A549 (cell line): ENCODE results near the gene GINS2. TPM values are rescaled to one million over a fixed set of nuclear protein-coding genes. Genes with fewer than 3 reads are reported as not detected.

ENCODE experiments used
- ATAC-seq, 2 experiments: fragments of 200-7000 bp in 1 of 2; fragments of >200 bp in 1 of 2; cut with Nextera tagmentation in 1 of 2; cut with Tn5 transposase in 1 of 2; 3 replicates each; pipeline versions ENCODE4 v1.8.0 to v1.9.1; 2018 to 2020; ENCODE audit warnings: mild to moderate bottlenecking in 1 of 2, moderate library complexity in 1 of 2
- CTCF ChIA-PET: fragments of 300-600 bp; sonication (Branson Sonifier 250); formaldehyde crosslinking; extraction: SDS; loops from one replicate; lab custom pipeline; 2021; ENCODE audit warnings: antibody characterized with exemption, inconsistent platforms; lab: Yijun Ruan, JAX
- POLR2A ChIA-PET: fragments of 350-600 bp; formaldehyde crosslinking; extraction: SDS; loops from one replicate; lab custom pipeline; 2021; ENCODE audit warnings: antibody characterized with exemption, inconsistent platforms; lab: Yijun Ruan, JAX
- DNase-seq, 2 experiments: peaks; one replicate each; pipeline versions ENCODE4 v3.0.0 to v3.0.0-alpha.2; 2011 to 2016; ENCODE audit warnings: low read depth in 1 of 2, low spot score in 1 of 2
- FAIRE-seq: peaks from 2 replicates; lab custom pipeline; 2011; peaks lifted over from hg19 to GRCh38; lab: Jason Lieb, UNC
- H3K27ac ChIP-seq, 2 experiments: fragments of >200 bp; sonication (Bioruptor Twin); formaldehyde crosslinking; 3 replicates each; pipeline ENCODE4 v1.5.1; 2016 to 2017
- H3K4me1 ChIP-seq: fragments of >200 bp; sonication (Bioruptor Twin); formaldehyde crosslinking; 3 replicates; pipeline ENCODE4 v1.6.1; 2016
- H3K4me2 ChIP-seq: fragments of >200 bp; sonication (Bioruptor Twin); formaldehyde crosslinking; 3 replicates; pipeline ENCODE4 v1.6.1; 2016
- H3K4me3 ChIP-seq: fragments of >200 bp; sonication (Bioruptor Twin); formaldehyde crosslinking; 3 replicates; pipeline ENCODE4 v1.5.1; 2016
- H3K9me3 ChIP-seq: fragments of >200 bp; sonication (Bioruptor Twin); formaldehyde crosslinking; 3 replicates; pipeline ENCODE4 v1.6.1; 2016
- CBX2 ChIP-seq: fragments of 200-600 bp; sonication (generic); IDR thresholded peaks from 2 replicates; pipeline ENCODE4 v1.6.1; 2016; ENCODE audit warnings: low read depth, mild to moderate bottlenecking, borderline replicate concordance
- CBX8 ChIP-seq: fragments of 200-600 bp; sonication (generic); IDR thresholded peaks from 2 replicates; pipeline ENCODE4 v1.6.1; 2016
- CEBPB ChIP-seq, 2 experiments: fragments of >200 bp in 1 of 2; sonication (Bioruptor Twin) in 1 of 2; formaldehyde crosslinking in 1 of 2; IDR thresholded peaks; 2 replicates each; pipeline ENCODE4 v1.6.1; 2012 to 2016
- CTCF ChIP-seq: fragments of >200 bp; sonication (Bioruptor Twin); formaldehyde crosslinking; IDR thresholded peaks from 3 replicates; pipeline ENCODE4 v1.5.1; 2016
- EP300 ChIP-seq, 2 experiments: fragments of >200 bp; sonication (Bioruptor Twin); formaldehyde crosslinking; IDR thresholded peaks; 2 replicates in 1 of 2; 3 replicates in 1 of 2; pipeline ENCODE4 v1.6.1; 2016 to 2017
- ESRRA ChIP-seq: fragments of 150-350 bp; IDR thresholded peaks from 2 replicates; pipeline ENCODE4 v1.6.1; 2014; ENCODE audit warnings: mild to moderate bottlenecking, low read length, borderline replicate concordance
- FOSL2 ChIP-seq, 2 experiments: fragments of 450-650 bp in 1 of 2; fragments of >200 bp in 1 of 2; sonication (Bioruptor Twin) in 1 of 2; formaldehyde crosslinking; IDR thresholded peaks; 2 replicates each; pipeline versions ENCODE4 v1.5.0 to v1.6.1; 2016 to 2020; ENCODE audit warnings: mild to moderate bottlenecking in 1 of 2, moderate library complexity in 1 of 2
- FOXS1 ChIP-seq: fragments of 250-450 bp; sonication (Bioruptor Pico); IDR thresholded peaks from 2 replicates; pipeline ENCODE4 v1.5.0; 2020; ENCODE audit warnings: mild to moderate bottlenecking, moderate library complexity
- HDAC2 ChIP-seq: fragments of 200-600 bp; sonication (generic); IDR thresholded peaks from 2 replicates; pipeline ENCODE4 v1.6.1; 2016
- HMGXB4 ChIP-seq: fragments of 250-450 bp; sonication (Bioruptor Pico); IDR thresholded peaks from 2 replicates; pipeline ENCODE4 v1.5.0; 2021; ENCODE audit warnings: mild to moderate bottlenecking, moderate library complexity, borderline replicate concordance
- KDM1A ChIP-seq: fragments of 200-600 bp; sonication (generic); IDR thresholded peaks from 2 replicates; pipeline ENCODE4 v1.6.1; 2016; ENCODE audit warnings: low read depth, mild to moderate bottlenecking
- MAZ ChIP-seq: fragments of 150-350 bp; IDR thresholded peaks from 2 replicates; pipeline ENCODE4 v1.6.1; 2014; ENCODE audit warnings: antibody characterized with exemption, low read depth, low read length, borderline replicate concordance
- NPAS2 ChIP-seq: fragments of 250-450 bp; sonication (Bioruptor Pico); IDR thresholded peaks from 2 replicates; pipeline ENCODE4 v1.8.0; 2022; ENCODE audit warnings: mild to moderate bottlenecking, moderate library complexity, borderline replicate concordance
- RNF2 ChIP-seq: fragments of 200-600 bp; sonication (generic); IDR thresholded peaks from 2 replicates; pipeline ENCODE4 v1.6.1; 2016; ENCODE audit warnings: low read depth, mild to moderate bottlenecking, antibody characterized with exemption, moderate library complexity, borderline replicate concordance
- ZSCAN20 ChIP-seq: fragments of 250-450 bp; sonication (Bioruptor Pico); IDR thresholded peaks from 2 replicates; pipeline ENCODE4 v1.8.0; 2022; ENCODE audit warnings: mild to moderate bottlenecking, moderate library complexity
- WGBS: methylation state at CpG from one replicate; pipeline ENCODE4 v1.1.6; 2017; ENCODE audit errors: missing lambda C conversion rate; 5-methylcytosine and 5-hydroxymethylcytosine counted together
- polyA plus RNA-seq, 4 experiments: library from polyadenylated mRNA; depleted of rRNA in 3 of 4; stranded (reverse); fragments of >200 nt; fragmentation: RNase III in 1 of 4; extraction: RNeasy Plus Mini Kit Qiagen cat#74134 plus additional on column Dnase treatment in 1 of 4; gene quantifications; 2 replicates in 3 of 4; 3 replicates in 1 of 4; pipeline ENCODE4 v1.2.3, GENCODE V29; 2011 to 2017

Gene GINS2
- polyA plus RNA-seq, 2 of the 4 experiments (the other 2 are of a cell fraction), result 25.4 to 28.7 TPM

GRCh38 chr16:85636234-85636812, 52.4 kb downstream of the GINS2 start:
- ChIA-PET CTCF (interaction anchor here (0.9 to 6.9 kb wide), 9 partner anchors 9 to 339 kb away, joined by 3 to 50 read pairs (median 4); no protein-coding TSS in a partner anchor), POLR2A (no interaction called here)
- Histone ChIP-seq H3K9me3 (no peaks in the 10 kb centered on the region), H3K4me1 (peaks cover 7% of the 10 kb centered on the region; the same call in 1 of the 3 replicates), H3K4me2 (no peak overlapping the region), H3K27ac (no peak overlapping the region)
- DNase-seq (no peak), ATAC-seq (no peak), FAIRE-seq (no peak)
- no peak for TF ChIP-seq MAZ
- TF ChIP-seq HMGXB4 (CRISPR knock-in tag), result no peak
- no peak for TF ChIP-seq CTCF
- no peak for TF ChIP-seq CEBPB (IDR thresholded peaks at IDR 0.05)
- no peak for TF ChIP-seq ESRRA
- no peak for TF ChIP-seq FOSL2 (IDR thresholded peaks at IDR 0.05)
- TF ChIP-seq FOSL2 (CRISPR knock-in tag; IDR thresholded peaks at IDR 0.05), result no peak
- no peak for TF ChIP-seq KDM1A
- TF ChIP-seq, all 56 proteins: peak for 0
- WGBS, result 90% methylated on average over 16 of the region's 27 CpGs
- no peak overlapping the region for H3K4me3 ChIP-seq

GRCh38 chr16:85635545-85636140, 53.1 kb downstream of the GINS2 start:
- ATAC-seq, result peak in 1 of 2 experiments; percentile 7; a peak in 3 of 6 replicates
- POLR2A ChIA-PET, result no interaction called here
- 0 out of 3 replicates have a peak, but pooled peaks cover 5% of the 10 kb centered on the region for H3K4me1 ChIP-seq
- TF ChIP-seq ZSCAN20 (CRISPR knock-in tag), result no peak
- no peak for TF ChIP-seq NPAS2 (CRISPR knock-in tag)
- TF ChIP-seq CBX2, result no peak
- TF ChIP-seq HDAC2, result no peak
- TF ChIP-seq CBX8, result no peak
- no peak for TF ChIP-seq FOXS1 (CRISPR knock-in tag)
- TF ChIP-seq CTCF, result no peak
- no peak for TF ChIP-seq RNF2
- no peak for TF ChIP-seq EP300 (IDR thresholded peaks at IDR 0.05)
- TF ChIP-seq, all 56 proteins: peak for 0
- Histone ChIP-seq H3K4me3 (no peak overlapping the region), H3K9me3 (no peaks in the 10 kb centered on the region), H3K27ac (no peak overlapping the region), H3K4me2 (no peak overlapping the region)
- CTCF ChIA-PET, result interaction anchor here (1.0 to 6.9 kb wide), 10 partner anchors 8 to 359 kb away, joined by 3 to 50 read pairs (median 4); no protein-coding TSS in a partner anchor
- WGBS, result 84% methylated on average over 22 of the region's 26 CpGs
- DNase-seq, result no peak
- no peak for FAIRE-seq
